ENCODE results near the gene GOLIM4. TPM values are rescaled to one million over a fixed set of nuclear protein-coding genes. Genes with fewer than 3 reads are reported as not detected.

Gene GOLIM4
- total RNA-seq, 1 experiment from 2014 or later, result 30.0 TPM

- H3K4me1 Mint-ChIP-seq, result peaks cover 18% of the 10 kb centered on the region
- H3K9me3 Mint-ChIP-seq, result no peaks in the 10 kb centered on the region
- H3K27me3 Mint-ChIP-seq (ENCODE audit: low read depth), result no peaks in the 10 kb centered on the region
- TF ChIP-seq NFATC4 (CRISPR knock-in tag; IDR thresholded peaks at IDR 0.05) (no peak), CREB1 (CRISPR knock-in tag; IDR thresholded peaks at IDR 0.05) (no peak), ZNF281 (CRISPR knock-in tag; IDR thresholded peaks at IDR 0.05) (no peak), ZNF219 (CRISPR knock-in tag; IDR thresholded peaks at IDR 0.05; ENCODE audit: borderline replicate concordance) (no peak), ZNF671 (CRISPR knock-in tag; IDR thresholded peaks at IDR 0.05) (no peak), GABPB1 (CRISPR knock-in tag; IDR thresholded peaks at IDR 0.05) (no peak), TEAD1 (CRISPR knock-in tag; IDR thresholded peaks at IDR 0.05) (no peak), FOXJ3 (CRISPR knock-in tag; IDR thresholded peaks at IDR 0.05; ENCODE audit: borderline replicate concordance) (no peak), ATF2 (CRISPR knock-in tag; IDR thresholded peaks at IDR 0.05; ENCODE audit: borderline replicate concordance, low read depth) (no peak), ESRRA (CRISPR knock-in tag; IDR thresholded peaks at IDR 0.05; ENCODE audit: borderline replicate concordance) (no peak), CBFB (CRISPR knock-in tag; IDR thresholded peaks at IDR 0.05; ENCODE audit: low read depth) (no peak)
- TF ChIP-seq, protein P1, sequence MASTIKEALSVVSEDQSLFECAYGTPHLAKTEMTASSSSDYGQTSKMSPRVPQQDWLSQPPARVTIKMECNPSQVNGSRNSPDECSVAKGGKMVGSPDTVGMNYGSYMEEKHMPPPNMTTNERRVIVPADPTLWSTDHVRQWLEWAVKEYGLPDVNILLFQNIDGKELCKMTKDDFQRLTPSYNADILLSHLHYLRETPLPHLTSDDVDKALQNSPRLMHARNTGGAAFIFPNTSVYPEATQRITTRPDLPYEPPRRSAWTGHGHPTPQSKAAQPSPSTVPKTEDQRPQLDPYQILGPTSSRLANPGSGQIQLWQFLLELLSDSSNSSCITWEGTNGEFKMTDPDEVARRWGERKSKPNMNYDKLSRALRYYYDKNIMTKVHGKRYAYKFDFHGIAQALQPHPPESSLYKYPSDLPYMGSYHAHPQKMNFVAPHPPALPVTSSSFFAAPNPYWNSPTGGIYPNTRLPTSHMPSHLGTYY (CRISPR knock-in tag; IDR thresholded peaks at IDR 0.05), result no peak
- TF ChIP-seq, protein P2, sequence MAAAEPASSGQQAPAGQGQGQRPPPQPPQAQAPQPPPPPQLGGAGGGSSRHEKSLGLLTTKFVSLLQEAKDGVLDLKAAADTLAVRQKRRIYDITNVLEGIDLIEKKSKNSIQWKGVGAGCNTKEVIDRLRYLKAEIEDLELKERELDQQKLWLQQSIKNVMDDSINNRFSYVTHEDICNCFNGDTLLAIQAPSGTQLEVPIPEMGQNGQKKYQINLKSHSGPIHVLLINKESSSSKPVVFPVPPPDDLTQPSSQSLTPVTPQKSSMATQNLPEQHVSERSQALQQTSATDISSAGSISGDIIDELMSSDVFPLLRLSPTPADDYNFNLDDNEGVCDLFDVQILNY (CRISPR knock-in tag; IDR thresholded peaks at IDR 0.05), result no peak
- no peaks in the 10 kb centered on the region; the same call in 1 of the 2 replicates for H3K36me3 Mint-ChIP-seq
- POLR2A ChIA-PET, result no interaction called here
- ATAC-seq (no peak), DNase-seq (ENCODE audit: low spot score) (no peak)
- CTCF ChIA-PET, result no interaction called here
- no peak overlapping the region for H3K4me3 Mint-ChIP-seq
- no peak overlapping the region; the same call in 1 of the 2 replicates for H3K27ac Mint-ChIP-seq
Observed at GRCh38 chr3:168071591-168072322, 24.0 kb downstream of the GOLIM4 start.

DNA sequence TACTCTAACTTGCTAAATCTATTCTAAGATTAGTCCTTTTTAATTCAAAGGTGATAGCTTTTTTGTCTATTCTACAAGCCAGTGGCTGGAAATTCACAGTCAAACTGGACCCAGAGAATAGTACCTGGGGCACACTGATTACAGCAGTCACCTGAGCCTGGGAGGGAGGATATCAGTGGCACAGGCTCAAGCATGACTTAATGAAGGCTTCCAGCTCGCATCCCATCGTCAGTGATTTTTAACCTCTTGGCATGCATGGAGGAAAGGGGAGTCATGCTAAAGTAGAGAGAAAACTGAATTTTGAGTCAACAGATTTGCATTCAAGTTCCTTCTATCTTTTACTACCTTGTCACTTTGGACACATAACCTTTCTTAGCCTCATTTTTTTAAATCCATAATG is 24.8 kb downstream of the GOLIM4 start:
- ATAC-seq (no peak; the same call in 1 of the 2 replicates), DNase-seq (ENCODE audit: low spot score) (no peak)
- H3K4me3 Mint-ChIP-seq, result no peak overlapping the region
- no peaks in the 10 kb centered on the region for H3K36me3 Mint-ChIP-seq
- peak overlapping the region; percentile 74; the same call in 1 of the 2 replicates for H3K27ac Mint-ChIP-seq
- CTCF ChIA-PET, result no interaction called here
- no peaks in the 10 kb centered on the region for H3K9me3 Mint-ChIP-seq
- POLR2A ChIA-PET, result no interaction called here
- no peaks in the 10 kb centered on the region for H3K27me3 Mint-ChIP-seq (ENCODE audit: low read depth)
- H3K4me1 Mint-ChIP-seq, result peaks cover 18% of the 10 kb centered on the region
- TF ChIP-seq ZSCAN18 (CRISPR knock-in tag; IDR thresholded peaks at IDR 0.05) (no peak), RORB (CRISPR knock-in tag; IDR thresholded peaks at IDR 0.05) (no peak), ESRRA (CRISPR knock-in tag; IDR thresholded peaks at IDR 0.05; ENCODE audit: borderline replicate concordance) (no peak), SOX15 (CRISPR knock-in tag; IDR thresholded peaks at IDR 0.05) (no peak), ZNF138 (CRISPR knock-in tag; conservative IDR thresholded peaks at IDR 0.05) (no peak), OVOL2 (CRISPR knock-in tag; IDR thresholded peaks at IDR 0.05; ENCODE audit: borderline replicate concordance) (no peak), ZNF219 (CRISPR knock-in tag; IDR thresholded peaks at IDR 0.05; ENCODE audit: borderline replicate concordance) (no peak), E2F4 (CRISPR knock-in tag; IDR thresholded peaks at IDR 0.05; ENCODE audit: borderline replicate concordance, low read depth) (no peak), ZNF263 (CRISPR knock-in tag; IDR thresholded peaks at IDR 0.05; ENCODE audit: low read depth) (no peak)
- TF ChIP-seq, protein P3, sequence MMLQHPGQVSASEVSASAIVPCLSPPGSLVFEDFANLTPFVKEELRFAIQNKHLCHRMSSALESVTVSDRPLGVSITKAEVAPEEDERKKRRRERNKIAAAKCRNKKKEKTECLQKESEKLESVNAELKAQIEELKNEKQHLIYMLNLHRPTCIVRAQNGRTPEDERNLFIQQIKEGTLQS (CRISPR knock-in tag; conservative IDR thresholded peaks at IDR 0.05), result no peak
- TF ChIP-seq, protein P4, sequence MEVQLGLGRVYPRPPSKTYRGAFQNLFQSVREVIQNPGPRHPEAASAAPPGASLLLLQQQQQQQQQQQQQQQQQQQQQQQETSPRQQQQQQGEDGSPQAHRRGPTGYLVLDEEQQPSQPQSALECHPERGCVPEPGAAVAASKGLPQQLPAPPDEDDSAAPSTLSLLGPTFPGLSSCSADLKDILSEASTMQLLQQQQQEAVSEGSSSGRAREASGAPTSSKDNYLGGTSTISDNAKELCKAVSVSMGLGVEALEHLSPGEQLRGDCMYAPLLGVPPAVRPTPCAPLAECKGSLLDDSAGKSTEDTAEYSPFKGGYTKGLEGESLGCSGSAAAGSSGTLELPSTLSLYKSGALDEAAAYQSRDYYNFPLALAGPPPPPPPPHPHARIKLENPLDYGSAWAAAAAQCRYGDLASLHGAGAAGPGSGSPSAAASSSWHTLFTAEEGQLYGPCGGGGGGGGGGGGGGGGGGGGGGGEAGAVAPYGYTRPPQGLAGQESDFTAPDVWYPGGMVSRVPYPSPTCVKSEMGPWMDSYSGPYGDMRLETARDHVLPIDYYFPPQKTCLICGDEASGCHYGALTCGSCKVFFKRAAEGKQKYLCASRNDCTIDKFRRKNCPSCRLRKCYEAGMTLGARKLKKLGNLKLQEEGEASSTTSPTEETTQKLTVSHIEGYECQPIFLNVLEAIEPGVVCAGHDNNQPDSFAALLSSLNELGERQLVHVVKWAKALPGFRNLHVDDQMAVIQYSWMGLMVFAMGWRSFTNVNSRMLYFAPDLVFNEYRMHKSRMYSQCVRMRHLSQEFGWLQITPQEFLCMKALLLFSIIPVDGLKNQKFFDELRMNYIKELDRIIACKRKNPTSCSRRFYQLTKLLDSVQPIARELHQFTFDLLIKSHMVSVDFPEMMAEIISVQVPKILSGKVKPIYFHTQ (CRISPR knock-in tag; IDR thresholded peaks at IDR 0.05), result no peak

Data from WTC11 (cell line).